Activated T-cell treated with anti-CD3 and anti-CD28 coated beads, Interleukin-2, amount 50 U/mL, for 4 hours (primary cell): ENCODE data around the gene SPTBN5. TPM values are rescaled to one million over a fixed set of nuclear protein-coding genes. Genes with fewer than 3 reads are reported as not detected.

Experiments
- ATAC-seq, 2 donors: fragments of 200-7000 bp; cut with Tn5 transposase; one replicate each; pipeline ENCODE4 v1.10.0; 2021
- DNase-seq: peaks from one replicate; pipeline ENCODE4 v3.0.0-alpha.2; 2020
- H3K27me3 Mint-ChIP-seq: one replicate; pipeline ENCODE4 v1.8.0; 2021; ENCODE audit warnings: low read depth, mixed read lengths
- H3K36me3 Mint-ChIP-seq: one replicate; pipeline ENCODE4 v1.8.0; 2022; ENCODE audit warnings: mixed read lengths; ENCODE audit not compliant: insufficient read depth
- H3K4me1 Mint-ChIP-seq: one replicate; pipeline ENCODE4 v1.8.0; 2021; ENCODE audit warnings: low read depth, mixed read lengths
- H3K4me3 Mint-ChIP-seq: one replicate; pipeline ENCODE4 v1.8.0; 2021; ENCODE audit warnings: mild to moderate bottlenecking, moderate library complexity, mixed read lengths
- H3K9me3 Mint-ChIP-seq: one replicate; pipeline ENCODE4 v1.8.0; 2021; ENCODE audit warnings: mixed read lengths
- total RNA-seq, 3 donors: library from RNA; stranded (reverse); gene quantifications; one replicate each; pipeline ENCODE4 v1.2.1, GENCODE V29; 2021

Gene SPTBN5
- total RNA-seq, 3 donors from 2014 or later = 0.16 to 0.69 (median 0.46) TPM

DNA sequence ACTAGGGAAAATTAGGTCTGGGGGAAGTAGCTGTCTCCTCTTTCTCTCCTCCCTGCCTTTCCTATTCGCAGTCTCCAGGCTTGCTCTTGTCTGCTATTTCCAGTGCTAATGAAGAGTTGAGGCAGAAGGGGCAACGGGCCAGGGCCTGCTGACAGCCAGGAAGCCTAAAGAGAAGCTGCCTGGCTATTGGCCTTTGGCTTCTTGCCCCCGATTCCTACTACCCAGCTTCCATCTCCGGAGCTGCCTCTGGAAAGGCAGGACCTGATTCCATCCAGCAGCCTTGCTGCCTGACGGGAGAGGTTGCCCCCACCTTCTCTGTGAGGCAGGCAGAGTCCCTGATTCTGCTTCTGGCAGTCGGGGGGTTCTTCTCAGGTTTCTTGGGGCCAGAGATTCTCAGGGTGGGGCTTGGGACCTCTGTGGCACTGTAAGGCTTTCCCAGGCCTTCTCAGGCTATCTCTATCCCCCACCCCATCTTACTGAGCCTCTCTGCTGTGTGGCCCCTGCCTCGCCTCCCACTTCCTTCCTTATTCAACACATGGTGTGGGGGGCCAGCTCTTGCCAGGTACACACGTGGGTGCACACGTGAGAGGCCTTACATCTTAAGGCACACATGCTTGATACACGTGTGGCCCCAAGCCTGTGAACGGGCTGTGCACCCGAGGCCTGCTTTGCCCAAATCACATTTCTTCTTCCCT, 84.2 kb downstream of the SPTBN5 start:
- DNase-seq (no peak), ATAC-seq (no peak)
- H3K36me3 Mint-ChIP-seq = peaks cover 2% of the 10 kb centered on the region
- no peaks in the 10 kb centered on the region for H3K9me3 Mint-ChIP-seq
- H3K4me3 Mint-ChIP-seq = no peak overlapping the region
- peaks cover 9% of the 10 kb centered on the region for H3K4me1 Mint-ChIP-seq
- H3K27me3 Mint-ChIP-seq = no peaks in the 10 kb centered on the region

DNA sequence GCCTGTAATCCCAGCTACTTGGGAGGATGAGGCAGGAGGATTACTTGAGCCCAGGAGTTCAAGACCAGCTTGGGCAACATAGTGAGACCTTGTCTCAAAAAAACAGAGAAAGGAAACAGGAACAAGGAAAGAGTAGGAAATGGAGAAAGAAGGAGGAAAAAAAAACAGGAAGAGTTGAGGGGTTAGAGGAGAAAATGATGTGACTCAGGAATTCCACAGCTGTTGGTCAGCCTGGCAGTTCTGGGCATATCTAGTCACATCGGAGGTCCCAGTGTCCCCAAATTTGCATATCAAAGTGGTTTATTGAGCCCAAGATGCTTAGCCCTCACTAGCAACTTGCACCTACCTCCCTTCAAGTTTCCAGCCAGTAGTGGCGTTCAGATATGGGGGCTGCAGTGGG, 84.7 kb downstream of the SPTBN5 start:
- no peak overlapping the region for H3K4me3 Mint-ChIP-seq

DNA sequence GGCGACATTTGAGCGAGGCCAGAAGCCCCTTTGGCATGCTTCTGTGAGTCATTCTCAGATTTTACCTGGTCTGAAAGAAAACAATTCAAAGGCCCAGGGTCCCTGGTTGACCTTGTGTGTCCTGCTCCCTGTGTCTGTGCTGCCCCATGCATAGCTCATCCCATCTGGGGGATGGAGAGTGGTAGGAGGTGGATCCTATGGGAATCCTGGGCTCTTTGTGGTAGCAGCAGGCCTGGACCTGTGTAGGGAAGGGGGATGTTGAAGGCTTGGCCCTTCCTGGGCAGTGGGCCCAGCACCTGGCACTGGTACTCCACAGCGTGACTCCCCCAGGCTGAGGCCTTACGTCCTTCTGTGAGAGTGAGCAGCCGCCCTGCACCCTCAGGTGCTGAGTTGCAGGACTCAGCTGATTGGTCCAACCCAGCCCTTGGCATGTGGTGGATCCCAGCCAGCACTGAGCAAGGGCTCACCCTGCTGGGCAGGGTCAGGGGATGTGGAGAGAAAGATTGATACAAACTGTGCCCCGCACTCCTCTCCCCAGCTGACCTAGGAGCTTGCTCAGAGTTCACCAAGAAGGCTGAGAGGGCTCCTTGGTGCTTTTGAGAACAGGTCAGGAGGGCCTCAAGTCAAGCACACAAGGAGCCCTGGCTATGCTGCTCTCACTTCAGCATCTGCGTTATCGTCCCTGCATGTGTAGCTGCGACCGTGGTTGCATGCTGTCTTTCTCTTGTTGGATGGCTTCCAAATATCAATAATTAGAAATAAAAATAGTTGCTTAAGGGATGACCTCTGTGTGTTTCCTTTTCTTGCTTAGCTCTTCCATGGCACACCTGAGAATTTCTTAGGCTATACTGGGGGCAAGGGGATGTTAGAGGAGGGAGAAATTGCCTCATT, 87.3 kb downstream of the SPTBN5 start:
- Mint-ChIP-seq H3K27me3 (no peaks in the 10 kb centered on the region), H3K36me3 (peaks cover 2% of the 10 kb centered on the region), H3K4me3 (no peak overlapping the region), H3K4me1 (peaks cover 9% of the 10 kb centered on the region), H3K9me3 (no peaks in the 10 kb centered on the region)
- DNase-seq (no peak), ATAC-seq (no peak)

More for the DNA sequence above, 84.7 kb downstream of the SPTBN5 start:
- no peak for ATAC-seq
- Mint-ChIP-seq H3K4me1 (peaks cover 11% of the 10 kb centered on the region), H3K9me3 (no peaks in the 10 kb centered on the region), H3K36me3 (peaks cover 4% of the 10 kb centered on the region), H3K27me3 (no peaks in the 10 kb centered on the region)
- no peak for DNase-seq

DNA sequence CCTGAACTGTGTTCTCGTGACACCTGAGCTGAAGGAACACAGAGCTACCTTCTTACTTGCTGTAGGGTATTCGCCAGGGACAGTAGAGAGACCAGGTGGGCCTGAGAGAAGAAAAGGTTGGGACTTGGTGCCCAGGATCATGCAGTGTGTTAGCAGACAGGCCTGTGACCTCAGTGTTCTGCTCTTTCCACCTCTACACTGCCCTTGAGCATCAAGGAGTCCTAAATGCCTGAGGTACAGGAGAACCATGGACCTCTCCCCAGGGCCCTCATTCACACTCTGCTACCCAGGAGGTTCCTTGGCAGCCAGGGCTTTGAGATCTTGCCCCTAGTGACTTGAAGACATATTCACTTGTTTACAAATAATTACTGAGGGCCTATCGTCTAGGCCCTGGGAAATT, 88.1 kb downstream of the SPTBN5 start:
- Mint-ChIP-seq H3K9me3 (no peaks in the 10 kb centered on the region), H3K4me1 (peaks cover 5% of the 10 kb centered on the region), H3K4me3 (no peak overlapping the region), H3K27me3 (no peaks in the 10 kb centered on the region), H3K36me3 (peaks cover 8% of the 10 kb centered on the region)
- DNase-seq = no peak
- ATAC-seq = no peak

DNA sequence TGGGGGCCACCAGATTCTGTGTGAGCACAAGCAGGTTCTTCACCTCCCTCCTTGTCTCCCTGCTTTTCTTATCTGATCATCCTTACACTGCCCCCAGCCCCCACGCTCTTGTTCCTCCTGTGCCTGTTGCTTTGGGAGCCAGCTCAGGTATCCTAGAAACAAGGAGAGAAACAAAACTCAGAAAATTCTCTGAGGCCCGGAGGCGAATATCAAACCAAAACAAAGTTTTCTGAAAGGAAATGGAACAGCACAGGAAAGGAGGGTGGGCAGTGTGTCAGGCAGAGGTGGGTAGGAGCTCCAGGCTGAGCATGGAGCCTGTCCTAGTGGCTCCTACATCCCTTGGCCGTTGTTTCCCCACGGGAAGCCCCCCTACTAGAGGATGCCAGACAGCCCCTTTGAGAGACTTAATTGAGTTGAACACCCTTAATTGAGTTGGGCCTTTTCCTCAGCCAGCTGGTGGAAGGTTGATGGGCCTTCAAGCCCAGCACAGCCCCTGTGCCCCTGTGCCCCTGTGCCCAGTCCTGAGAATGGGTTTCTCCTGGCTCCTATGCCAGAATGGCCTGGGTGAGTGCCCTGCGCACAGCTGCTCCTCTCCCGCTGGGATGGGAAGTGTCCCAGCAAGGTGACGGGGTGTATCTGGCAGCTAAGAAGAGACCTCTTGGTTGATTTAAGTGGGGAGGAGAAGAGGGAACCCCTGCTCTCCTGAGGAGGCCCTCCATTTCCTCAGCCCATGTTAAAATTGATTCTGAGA, 88.8 kb downstream of the SPTBN5 start:
- H3K4me1 Mint-ChIP-seq = peaks cover 5% of the 10 kb centered on the region
- H3K36me3 Mint-ChIP-seq = peaks cover 13% of the 10 kb centered on the region
- DNase-seq (no peak), ATAC-seq (no peak)
- H3K27me3 Mint-ChIP-seq = no peaks in the 10 kb centered on the region
- no peak overlapping the region for H3K4me3 Mint-ChIP-seq
- no peaks in the 10 kb centered on the region for H3K9me3 Mint-ChIP-seq

DNA sequence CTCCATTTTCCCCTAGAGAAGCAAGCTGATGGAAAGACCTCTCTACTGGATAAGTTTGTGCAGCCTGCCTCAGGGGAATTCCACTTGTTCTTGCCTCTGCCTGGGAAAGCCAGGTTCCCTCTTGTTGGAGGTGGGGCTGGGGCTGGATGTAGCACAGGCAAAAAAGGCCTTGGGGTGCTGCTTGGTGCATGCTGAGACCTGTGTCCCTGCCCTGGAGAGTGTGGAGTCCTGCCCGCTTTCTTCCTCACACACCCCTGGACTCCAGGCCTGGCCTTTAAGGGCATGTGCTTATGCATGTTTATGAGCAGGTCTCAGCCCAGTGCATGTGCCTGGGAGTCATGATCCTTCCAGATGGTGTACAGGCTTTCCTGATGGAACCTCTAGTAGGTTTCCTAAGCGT, 89.5 kb downstream of the SPTBN5 start:
- peaks cover 16% of the 10 kb centered on the region for H3K36me3 Mint-ChIP-seq
- H3K4me3 Mint-ChIP-seq = no peak overlapping the region
- H3K9me3 Mint-ChIP-seq = no peaks in the 10 kb centered on the region
- no peaks in the 10 kb centered on the region for H3K27me3 Mint-ChIP-seq
- ATAC-seq = peak in 1 of 2 donors; percentile 23
- no peak for DNase-seq
- H3K4me1 Mint-ChIP-seq = peaks cover 5% of the 10 kb centered on the region

DNA sequence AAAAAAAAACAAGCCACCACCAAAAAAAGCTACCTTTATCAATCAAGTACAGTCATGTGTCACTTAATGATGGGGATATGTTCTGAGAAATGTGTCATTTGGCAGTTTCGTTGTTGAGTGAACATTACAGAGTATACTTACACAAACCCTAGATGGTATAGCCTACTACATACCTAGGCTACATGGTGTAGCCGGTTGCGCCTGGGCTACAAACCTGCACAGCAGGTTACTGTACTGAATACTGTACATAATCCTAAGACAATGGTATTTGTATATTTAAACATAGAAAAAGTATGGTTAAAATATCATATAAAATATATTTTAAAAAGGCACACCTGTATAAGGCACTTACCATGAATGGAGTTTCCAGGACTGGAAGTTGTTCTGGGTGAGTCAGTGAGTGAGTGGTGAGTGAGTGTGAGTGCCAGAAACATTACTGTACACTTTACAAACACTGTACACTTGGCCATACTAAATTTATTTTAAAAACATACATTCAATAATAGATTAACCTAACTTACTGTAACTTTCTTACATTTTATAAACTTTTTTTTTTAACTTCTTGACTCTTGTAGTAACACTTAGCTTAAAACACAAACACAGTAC, 91.9 kb downstream of the SPTBN5 start:
- Mint-ChIP-seq H3K4me1 (peaks cover 7% of the 10 kb centered on the region), H3K27me3 (no peaks in the 10 kb centered on the region), H3K9me3 (no peaks in the 10 kb centered on the region), H3K36me3 (peaks cover 16% of the 10 kb centered on the region), H3K4me3 (no peak overlapping the region)
- ATAC-seq (no peak), DNase-seq (no peak)

DNA sequence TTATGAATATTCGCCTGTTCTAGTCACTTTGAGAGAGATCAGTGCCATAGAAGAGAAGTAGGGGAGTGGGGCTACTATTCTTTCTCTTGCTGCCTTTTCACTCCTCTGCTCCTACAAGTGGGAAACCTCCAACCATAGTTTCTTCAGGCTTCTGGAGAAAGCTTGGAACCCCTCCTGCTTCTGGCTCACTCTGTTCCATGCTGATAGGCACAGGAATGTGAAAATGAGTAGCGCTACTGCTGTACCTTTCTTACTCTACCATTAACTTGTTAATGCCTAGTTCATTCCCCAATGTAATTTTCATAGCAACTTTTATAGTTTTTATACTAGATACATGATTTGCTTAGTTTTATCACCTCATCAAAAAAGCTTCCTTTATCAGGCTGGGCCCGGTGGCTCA, 92.7 kb downstream of the SPTBN5 start:
- peaks cover 9% of the 10 kb centered on the region for H3K4me1 Mint-ChIP-seq
- no peaks in the 10 kb centered on the region for H3K27me3 Mint-ChIP-seq
- H3K36me3 Mint-ChIP-seq = peaks cover 16% of the 10 kb centered on the region
- no peak overlapping the region for H3K4me3 Mint-ChIP-seq
- no peaks in the 10 kb centered on the region for H3K9me3 Mint-ChIP-seq
- ATAC-seq (no peak), DNase-seq (no peak)

DNA sequence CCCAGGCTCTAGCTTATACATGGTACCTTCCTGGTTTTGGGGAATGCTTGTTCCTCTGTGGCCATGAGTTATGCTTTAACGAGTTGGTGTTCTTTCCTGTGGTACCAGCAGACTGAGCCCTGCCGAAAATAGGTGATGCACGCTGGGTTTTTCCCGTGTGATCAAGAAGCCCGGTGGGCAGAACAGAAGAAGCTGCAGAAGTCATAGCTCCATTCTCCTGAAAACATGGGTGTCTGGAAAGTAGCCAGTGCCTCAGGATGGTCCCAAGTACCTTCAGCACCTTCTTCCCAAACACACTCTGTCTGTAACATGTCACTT, 94.4 kb downstream of the SPTBN5 start:
- no peak overlapping the region for H3K4me3 Mint-ChIP-seq
- ATAC-seq (no peak), DNase-seq (no peak)
- peaks cover 15% of the 10 kb centered on the region for H3K36me3 Mint-ChIP-seq
- no peaks in the 10 kb centered on the region for H3K27me3 Mint-ChIP-seq
- peaks cover 15% of the 10 kb centered on the region for H3K4me1 Mint-ChIP-seq
- no peaks in the 10 kb centered on the region for H3K9me3 Mint-ChIP-seq

DNA sequence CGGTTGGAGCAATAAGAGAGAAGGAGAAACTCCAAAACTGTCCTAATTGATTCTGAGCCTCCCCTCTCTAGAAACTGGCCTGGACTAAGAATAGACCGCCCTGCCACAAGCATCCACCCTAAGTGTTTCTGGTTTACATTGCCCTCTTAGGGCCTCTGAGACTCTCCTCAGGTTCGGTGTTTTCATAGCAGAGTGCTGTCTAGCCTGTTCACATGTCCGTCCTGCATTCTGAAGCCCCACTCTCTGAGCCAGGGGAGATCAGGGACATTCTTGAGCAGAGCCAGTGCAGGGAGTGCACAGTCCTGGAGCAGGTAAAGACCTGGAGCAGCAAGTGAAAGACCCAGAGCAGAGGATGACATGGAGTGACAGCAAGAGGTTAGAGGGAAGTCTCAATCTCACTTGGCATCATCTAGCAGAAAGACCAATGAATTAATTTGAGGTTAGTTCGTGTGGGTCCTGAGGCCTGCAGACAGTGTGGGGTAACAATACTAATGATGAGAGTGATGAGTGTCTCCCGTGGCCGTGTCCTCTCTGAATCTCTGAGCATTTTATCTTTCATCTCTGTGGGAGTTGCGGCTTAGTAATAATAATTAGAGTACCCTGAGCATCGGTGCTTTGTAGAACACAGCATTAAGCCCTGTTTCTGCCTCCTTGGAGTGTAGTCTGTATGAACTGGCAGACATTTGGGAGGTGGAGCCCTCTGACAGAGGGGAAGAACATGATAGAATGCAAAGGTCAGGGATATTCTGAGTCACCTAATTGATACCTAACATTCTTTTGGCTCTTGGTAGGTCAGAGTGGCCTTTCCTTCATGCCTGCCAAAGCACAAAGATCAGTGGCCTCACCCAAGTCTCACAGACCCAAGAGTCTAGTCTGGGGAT, 95.0 kb downstream of the SPTBN5 start:
- no peak for ATAC-seq
- Mint-ChIP-seq H3K36me3 (peaks cover 14% of the 10 kb centered on the region), H3K27me3 (no peaks in the 10 kb centered on the region), H3K4me1 (peaks cover 14% of the 10 kb centered on the region), H3K9me3 (no peaks in the 10 kb centered on the region), H3K4me3 (no peak overlapping the region)
- no peak for DNase-seq

Other genes starting within 250 kb of the SPTBN5 start
- gene MGA, start 233.6 kb downstream of the SPTBN5 start, total RNA-seq = 10 to 100 TPM; 27.9 to 37.3 (median 31.6) TPM
- gene MAPKBP1, start 119.6 kb downstream of the SPTBN5 start, total RNA-seq = 10 to 100 TPM; 21.9 to 23.3 (median 22.5) TPM
- 10 to 100 TPM in 1 of 3 donors, 1 to 10 TPM in 2; 8.4 to 11.7 (median 8.8) TPM for gene JMJD7, start 66.0 kb downstream of the SPTBN5 start, total RNA-seq
- 1 to 10 TPM; 3.6 to 5.5 (median 4.9) TPM for gene PLA2G4B, start 55.2 kb downstream of the SPTBN5 start, total RNA-seq
- gene EHD4, start 78.5 kb upstream of the SPTBN5 start, total RNA-seq = 10 to 100 TPM; 25.7 to 33.8 (median 27.6) TPM
- gene PLA2G4E, start 127.0 kb upstream of the SPTBN5 start, total RNA-seq = not detected
- gene PLA2G4D, start 200.5 kb upstream of the SPTBN5 start, total RNA-seq = not detected